ENCODE results near the gene CANT1.

Gene CANT1

DNA sequence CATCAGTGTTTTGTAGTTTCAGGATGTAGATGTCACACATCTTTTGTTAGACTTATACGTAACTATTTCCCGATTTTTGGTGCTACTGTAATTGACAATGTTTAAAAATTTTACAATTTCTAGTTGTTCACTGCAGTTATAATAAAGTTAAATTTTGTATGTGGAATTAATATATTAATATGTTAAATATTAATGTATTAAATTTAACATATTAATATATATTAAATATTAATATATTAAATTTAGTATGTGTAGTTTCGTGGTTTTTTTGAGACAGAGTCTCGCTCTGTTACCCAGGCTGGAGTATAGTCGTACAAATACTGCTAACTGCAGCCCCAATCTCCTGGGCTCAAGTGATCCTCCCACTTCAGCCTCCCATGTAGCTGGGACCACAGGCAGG lies 24.2 kb downstream of the CANT1 start:
- Histone ChIP-seq H3K79me2 (peaks cover 2% of the 10 kb centered on the region), H3K36me3 (ENCODE audit: control insufficient read depth, insufficient read depth, low read length) (no peaks in the 10 kb centered on the region), H3K27me3 (ENCODE audit: control insufficient read depth, insufficient read depth, low read length) (no peaks in the 10 kb centered on the region), H3K4me2 (ENCODE audit: low read length) (no peak overlapping the region), H3K4me1 (peaks cover 13% of the 10 kb centered on the region), H3K27ac (no peak overlapping the region), H3K9me3 (ENCODE audit: control insufficient read depth, low read length) (no peaks in the 10 kb centered on the region), H2AFZ (no peak overlapping the region), H3K9ac (no peak overlapping the region), H3K4me3 (ENCODE audit: low read depth, low read length) (no peak overlapping the region)
- TF ChIP-seq CTCF (IDR thresholded peaks at IDR 0.05): no peak

- Histone ChIP-seq H3K4me2 (ENCODE audit: low read length) (no peak overlapping the region), H2AFZ (no peak overlapping the region), H3K27me3 (ENCODE audit: control insufficient read depth, insufficient read depth, low read length) (no peaks in the 10 kb centered on the region), H3K27ac (no peak overlapping the region), H3K4me3 (ENCODE audit: low read depth, low read length) (no peak overlapping the region), H3K79me2 (no peaks in the 10 kb centered on the region), H3K4me1 (peaks cover 17% of the 10 kb centered on the region), H3K36me3 (ENCODE audit: control insufficient read depth, insufficient read depth, low read length) (no peaks in the 10 kb centered on the region), H3K9me3 (ENCODE audit: control insufficient read depth, low read length) (no peaks in the 10 kb centered on the region), H3K9ac (no peak overlapping the region)
- TF ChIP-seq CTCF (IDR thresholded peaks at IDR 0.05): no peak
Measured at GRCh38 chr17:78981010-78981888, 28.3 kb downstream of the CANT1 start.

DNA sequence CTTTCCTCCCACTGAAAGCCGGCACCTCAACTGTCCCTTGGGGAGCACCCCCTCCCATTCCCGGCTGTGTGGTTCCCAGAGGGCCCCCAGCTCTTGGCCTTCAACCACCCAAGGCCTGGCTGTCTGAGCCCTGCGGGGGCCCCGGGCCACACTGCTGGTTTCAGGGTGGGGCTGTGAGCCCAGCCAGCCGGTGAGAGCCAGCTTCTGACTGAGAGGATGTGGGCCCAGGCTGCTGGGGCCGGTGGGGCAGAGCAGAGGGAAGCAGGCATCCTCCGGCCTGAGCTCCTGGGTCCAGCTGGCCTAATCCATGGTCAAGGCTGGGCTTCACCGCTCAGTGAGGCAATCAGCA lies 29.0 kb downstream of the CANT1 start:
- peaks cover 16% of the 10 kb centered on the region for H3K4me1 ChIP-seq
- H3K4me2 ChIP-seq (ENCODE audit: low read length): no peak overlapping the region
- no peak overlapping the region for H3K4me3 ChIP-seq (ENCODE audit: low read depth, low read length)
- no peaks in the 10 kb centered on the region for H3K79me2 ChIP-seq
- H3K36me3 ChIP-seq (ENCODE audit: control insufficient read depth, insufficient read depth, low read length): no peaks in the 10 kb centered on the region
- no peak overlapping the region for H3K27ac ChIP-seq
- H3K9ac ChIP-seq: no peak overlapping the region
- no peaks in the 10 kb centered on the region for H3K9me3 ChIP-seq (ENCODE audit: control insufficient read depth, low read length)
- H3K27me3 ChIP-seq (ENCODE audit: control insufficient read depth, insufficient read depth, low read length): no peaks in the 10 kb centered on the region
- H2AFZ ChIP-seq: peak overlapping the region; percentile 86
- TF ChIP-seq CTCF (IDR thresholded peaks at IDR 0.05): no peak

DNA sequence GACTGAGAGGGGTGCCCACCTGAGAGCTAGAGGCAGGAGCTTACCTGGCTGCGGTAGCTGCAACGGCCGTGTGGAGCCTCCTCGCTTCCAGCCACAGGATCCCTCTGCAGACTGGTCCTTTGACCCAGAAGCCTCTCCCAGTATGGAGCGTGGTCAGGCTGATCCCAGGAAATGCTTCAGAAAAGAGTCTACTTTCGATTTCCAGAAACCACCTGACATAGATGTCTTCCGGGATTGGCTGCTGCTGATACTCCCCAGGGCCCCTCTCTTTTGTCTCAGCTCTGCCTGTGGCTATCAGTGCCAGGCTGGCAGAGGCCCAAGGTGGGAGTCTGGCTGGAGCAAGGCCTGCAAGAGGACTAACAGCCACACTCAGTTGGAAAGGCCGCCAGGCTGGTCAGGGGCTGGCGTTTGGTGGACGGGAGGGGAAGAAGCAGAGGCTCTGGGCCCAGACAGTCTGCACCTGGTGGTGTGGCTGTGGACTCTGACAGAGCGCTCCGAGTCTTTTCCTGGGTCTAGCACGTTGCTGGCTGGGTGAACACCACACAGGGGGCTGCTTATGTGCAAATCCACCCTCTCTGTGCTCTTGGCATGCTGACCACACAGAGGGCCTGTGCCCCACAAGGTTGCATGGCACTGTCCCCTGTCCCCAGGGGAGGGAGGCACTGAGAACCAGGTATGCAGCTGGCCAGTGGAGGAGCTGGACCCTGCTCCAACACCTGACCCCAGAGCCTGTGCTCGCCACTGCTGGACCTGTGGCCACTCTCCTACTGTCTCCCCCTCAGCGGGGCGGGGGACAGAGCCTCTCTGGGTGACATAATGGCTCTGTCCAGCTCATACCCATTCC lies 29.6 kb downstream of the CANT1 start, which contains the start of gene LGALS3BP:
LGALS3BP (minus strand) TSS at position 144 of the 844 bp plus-strand sequence. CDS start 2,732 bp downstream, outside the sequence.
- Histone ChIP-seq H3K36me3 (ENCODE audit: control insufficient read depth, insufficient read depth, low read length) (no peaks in the 10 kb centered on the region), H3K27me3 (ENCODE audit: control insufficient read depth, insufficient read depth, low read length) (no peaks in the 10 kb centered on the region), H3K9ac (no peak within 1 kb of the TSS), H3K27ac (peak within 1 kb of the TSS; percentile 29), H3K79me2 (no peaks in the 10 kb centered on the region), H3K4me3 (ENCODE audit: low read depth, low read length) (peak within 1 kb of the TSS; percentile 50), H3K4me2 (ENCODE audit: low read length) (peak within 1 kb of the TSS; percentile 81), H3K9me3 (ENCODE audit: control insufficient read depth, low read length) (no peaks in the 10 kb centered on the region), H3K4me1 (peaks cover 20% of the 10 kb centered on the region), H2AFZ (peak within 1 kb of the TSS; percentile 86)
- TF ChIP-seq CTCF (IDR thresholded peaks at IDR 0.05): no peak

All from parathyroid adenoma (tissue), 2 donors.